Stimulated activated CD8-positive, alpha-beta memory T cell treated with anti-CD3 and anti-CD28 coated beads, Interleukin-15, amount 100 ng/mL, for 4 hours (primary cell): ENCODE data around the gene MIB2.

Experiments used
- DNase-seq, 2 donors: peaks; one replicate each; pipeline ENCODE4 v3.0.0-alpha.2; 2020; ENCODE audit warnings: low read depth in 2 of 2

Gene MIB2

GRCh38 chr1:1614204-1614953 is 921 bp upstream of the MIB2 start:
- peak in 1 of 2 donors; percentile 39 for DNase-seq

DNA sequence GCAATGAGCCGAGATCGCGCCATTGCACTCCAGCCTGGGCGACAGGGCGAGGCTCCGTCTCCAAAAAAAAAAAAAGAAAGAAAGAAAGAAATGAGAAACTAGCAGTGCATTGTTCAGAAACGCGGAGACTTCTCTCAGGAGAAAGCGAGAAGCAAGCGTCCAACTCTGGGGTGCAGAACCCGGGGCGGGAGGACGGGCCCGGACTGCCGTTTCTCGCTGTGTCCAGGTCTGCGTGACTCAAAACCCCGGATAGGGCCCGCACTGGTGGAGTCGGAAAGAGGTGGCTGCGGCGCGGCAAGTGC is 395 bp upstream of the MIB2 start:
- no peak for DNase-seq

GRCh38 chr1:1616045-1616790 is 918 bp downstream of the MIB2 start:
- DNase-seq: no peak

DNA sequence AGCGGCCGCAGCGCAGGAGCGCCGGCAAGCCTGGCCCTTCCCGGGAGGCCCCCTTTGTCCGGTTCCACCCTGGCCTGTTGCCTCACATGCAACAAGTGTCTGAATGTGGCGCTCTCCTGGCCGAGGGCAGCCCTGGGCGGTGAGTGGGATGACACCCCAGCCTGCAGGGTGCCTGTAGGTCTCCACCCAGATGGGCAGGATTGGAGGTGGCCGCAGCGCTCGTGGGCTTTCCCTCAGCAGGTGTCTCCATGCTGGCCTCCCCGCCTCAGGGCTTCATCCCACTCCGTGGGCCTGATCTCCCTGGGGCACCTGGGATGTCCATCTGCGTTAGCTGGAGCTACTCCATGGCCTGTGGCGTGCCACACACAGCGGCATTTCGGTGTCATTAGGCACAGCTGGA is 1.5 kb downstream of the MIB2 start:
- no peak for DNase-seq

GRCh38 chr1:1617516-1617915 is 2.2 kb downstream of the MIB2 start:
- DNase-seq: no peak

DNA sequence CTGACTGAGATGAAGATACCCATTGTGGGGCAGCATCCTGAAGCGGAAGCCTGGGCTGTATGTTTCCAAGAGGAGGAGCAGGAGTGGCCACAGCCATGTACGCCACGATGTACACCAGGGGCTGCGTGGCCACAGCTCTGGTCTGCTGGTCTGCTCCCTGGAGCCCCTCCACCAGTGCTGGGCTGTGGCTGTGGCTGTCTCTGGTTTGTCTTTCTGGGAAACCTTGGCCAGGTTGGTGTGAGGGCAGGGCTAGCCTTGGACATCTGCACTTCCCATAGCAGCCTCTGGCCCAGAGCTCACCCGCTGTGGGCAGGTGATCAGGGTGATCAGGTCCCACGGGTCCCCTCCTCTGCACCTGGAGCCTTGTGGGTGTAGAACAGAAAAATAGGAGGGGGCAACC is 2.6 kb downstream of the MIB2 start:
- DNase-seq: no peak

- no peak for DNase-seq
Observed at GRCh38 chr1:1618396-1619068, 3.2 kb downstream of the MIB2 start.

DNA sequence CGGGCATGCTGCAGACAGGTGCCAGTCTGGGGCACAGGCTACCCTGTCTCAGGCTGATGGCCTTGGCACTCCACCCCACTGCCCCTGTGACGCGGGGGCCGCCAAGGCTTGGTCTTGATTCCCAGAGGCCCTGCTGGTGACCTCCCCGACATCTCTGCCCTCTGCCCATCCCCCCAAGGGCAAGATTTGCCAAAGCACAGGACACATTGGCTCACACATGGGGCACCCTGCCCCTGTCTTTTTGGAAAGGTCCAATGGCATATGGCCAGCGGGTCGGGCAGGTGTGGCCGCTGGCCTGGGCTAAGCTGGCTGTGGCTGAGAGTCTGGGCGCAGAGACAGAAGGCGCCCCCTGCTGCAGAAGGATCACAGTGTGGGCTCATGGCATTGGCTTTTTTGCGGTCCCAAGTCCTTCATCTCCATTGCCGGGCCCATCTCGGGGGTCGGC is 4.6 kb downstream of the MIB2 start:
- no peak for DNase-seq

- no peak for DNase-seq
Observed at GRCh38 chr1:1620433-1621139, 5.3 kb downstream of the MIB2 start.

DNA sequence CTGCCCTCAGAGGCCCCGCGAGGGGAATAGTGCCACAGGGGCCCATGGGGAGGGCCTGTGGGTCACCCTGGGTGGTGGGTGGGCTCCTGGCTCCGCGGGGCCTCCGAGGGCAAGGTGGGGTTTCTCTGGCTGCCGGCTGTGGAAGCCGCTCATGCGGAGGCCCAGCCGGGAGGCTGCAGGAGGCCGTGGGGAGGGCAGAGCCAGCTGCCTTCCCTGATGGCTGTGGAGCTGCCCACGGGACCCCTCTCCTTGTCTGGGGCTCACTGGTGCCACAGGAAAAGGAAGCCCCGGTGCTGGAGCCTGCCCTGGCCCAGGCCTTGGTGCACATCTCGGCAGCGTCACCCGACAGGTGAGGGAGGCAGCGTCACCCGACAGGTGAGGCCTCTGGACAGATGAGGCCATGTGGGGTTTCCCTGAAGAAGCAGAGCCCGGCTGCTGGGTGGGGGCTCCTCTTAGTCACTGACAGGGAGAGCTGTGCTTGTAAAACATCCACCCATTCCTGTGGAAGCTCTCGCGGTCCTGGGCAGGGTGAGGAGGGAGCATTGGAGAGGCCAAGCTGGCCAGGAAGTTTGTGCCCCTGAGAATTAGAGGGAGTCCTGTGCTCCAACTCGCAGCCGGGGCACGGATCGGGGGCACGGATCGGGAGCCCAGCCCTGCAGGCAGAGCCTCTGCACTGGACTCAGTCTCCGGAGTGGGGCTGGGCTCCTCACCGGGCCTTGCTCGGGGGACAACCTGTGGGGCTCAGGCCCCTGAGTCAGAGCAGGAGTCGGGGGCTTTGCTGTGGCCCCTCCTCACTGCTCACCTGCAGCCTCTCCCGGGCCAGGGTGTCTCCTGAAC is 6.1 kb downstream of the MIB2 start:
- no peak for DNase-seq

DNA sequence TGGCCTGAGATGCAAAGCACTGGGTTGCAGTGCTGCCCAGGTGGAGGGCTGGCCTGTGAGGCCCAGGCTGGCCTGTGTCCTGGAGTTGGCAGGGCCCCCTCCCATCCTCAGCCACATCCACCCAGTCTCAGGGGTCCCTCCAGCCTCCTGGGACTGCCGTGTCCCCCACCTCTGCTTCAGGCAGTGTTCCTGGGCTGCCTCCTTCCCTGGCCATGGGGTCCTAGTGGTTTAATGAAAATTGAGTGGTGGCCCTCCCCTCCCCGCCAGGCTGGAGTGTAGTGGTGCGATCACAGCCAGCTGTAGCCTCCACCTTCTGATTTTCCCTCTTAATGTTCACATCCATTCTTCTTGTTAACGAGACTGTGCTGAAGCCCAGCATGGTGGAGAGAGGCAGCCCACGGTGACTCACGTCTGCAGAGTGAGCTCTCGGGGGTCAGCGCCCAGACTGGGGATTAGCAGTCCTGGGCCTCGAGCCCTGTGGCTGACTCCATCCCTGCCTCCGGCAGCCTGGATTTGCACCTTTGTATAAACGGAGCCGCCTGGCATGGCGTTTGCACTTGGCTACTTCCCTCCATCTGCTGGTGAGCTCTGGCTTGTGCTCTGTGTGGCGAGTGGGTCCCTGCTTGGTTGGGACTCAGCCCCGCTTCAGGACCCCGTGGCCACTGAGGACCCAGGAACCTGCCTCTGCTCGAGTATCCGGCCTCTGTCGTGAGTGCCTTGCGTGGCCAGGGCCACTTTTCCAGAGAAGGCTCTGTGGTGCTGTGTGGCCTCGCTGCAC is 6.9 kb downstream of the MIB2 start:
- DNase-seq: no peak

- DNase-seq: no peak
Observed at GRCh38 chr1:1622788-1623094, 7.4 kb downstream of the MIB2 start.

GRCh38 chr1:1623181-1623630 is 7.9 kb downstream of the MIB2 start:
- no peak for DNase-seq

GRCh38 chr1:1623631-1624442 is 8.5 kb downstream of the MIB2 start:
- no peak for DNase-seq

DNA sequence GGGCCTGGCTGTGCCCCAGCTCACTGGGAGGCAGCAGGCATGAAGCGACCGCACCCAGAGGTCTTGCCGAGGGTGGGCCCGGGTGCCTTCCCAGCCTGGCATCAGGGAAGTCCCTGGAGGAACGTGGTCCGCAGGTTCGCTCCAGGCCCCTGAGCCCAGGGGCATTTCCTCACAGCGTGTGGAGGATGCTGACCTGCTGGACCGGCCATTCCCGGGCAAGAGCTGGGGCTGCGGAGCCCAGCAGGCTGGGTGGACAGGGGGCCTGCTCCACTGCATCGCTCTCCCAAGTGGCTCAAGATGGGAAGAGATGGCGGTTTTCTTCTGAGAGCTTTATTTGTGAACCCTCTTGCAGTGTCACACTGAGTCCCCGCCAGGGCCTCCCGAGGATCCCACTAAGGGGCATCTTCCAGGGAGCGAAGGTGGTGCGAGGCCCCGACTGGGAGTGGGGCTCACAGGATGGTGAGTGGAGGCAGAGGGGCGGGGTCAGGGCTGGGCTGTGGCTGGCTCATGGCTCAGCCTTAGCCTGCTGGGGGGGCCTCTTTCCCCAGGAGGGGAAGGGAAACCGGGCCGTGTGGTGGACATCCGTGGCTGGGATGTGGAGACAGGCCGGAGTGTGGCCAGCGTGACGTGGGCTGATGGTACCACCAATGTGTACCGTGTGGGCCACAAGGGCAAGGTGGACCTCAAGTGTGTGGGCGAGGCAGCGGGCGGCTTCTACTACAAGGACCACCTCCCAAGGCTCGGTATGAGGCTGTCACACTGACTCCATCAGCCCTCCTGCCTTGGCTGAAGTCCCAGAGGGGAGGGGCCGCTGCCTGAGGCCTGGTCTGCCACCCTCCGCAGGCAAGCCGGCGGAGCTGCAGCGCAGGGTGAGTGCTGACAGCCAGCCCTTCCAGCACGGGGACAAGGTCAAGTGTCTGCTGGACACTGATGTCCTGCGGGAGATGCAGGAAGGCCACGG is 9.4 kb downstream of the MIB2 start:
- no peak for DNase-seq

DNA sequence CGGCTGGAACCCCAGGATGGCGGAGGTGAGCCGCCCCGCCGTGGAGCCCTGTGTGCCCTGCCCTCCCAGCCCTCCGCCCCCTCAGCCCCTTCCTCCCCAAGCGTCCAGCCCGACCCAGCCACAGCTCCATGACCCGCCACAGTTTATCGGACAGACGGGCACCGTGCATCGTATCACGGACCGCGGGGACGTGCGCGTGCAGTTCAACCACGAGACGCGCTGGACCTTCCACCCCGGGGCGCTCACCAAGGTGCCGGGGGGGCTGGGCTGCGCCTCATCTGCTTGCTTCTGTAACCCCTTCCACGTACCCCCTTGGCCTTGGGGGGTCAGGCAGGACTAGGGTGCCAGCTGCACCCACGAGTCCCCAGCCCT is 10.1 kb downstream of the MIB2 start:
- no peak for DNase-seq

- no peak for DNase-seq
Observed at GRCh38 chr1:1625824-1626206, 10.5 kb downstream of the MIB2 start.

- DNase-seq: no peak
Observed at GRCh38 chr1:1626207-1627141, 11.2 kb downstream of the MIB2 start.
